ENCODE measurements around the gene SP3. TPM values are rescaled to one million over a fixed set of nuclear protein-coding genes. Genes with fewer than 3 reads are reported as not detected.
"Not testable (repeated sequence)": the region's sequence is repeated elsewhere in the genome, so short reads cannot be mapped to it uniquely, and the experiment has no call there.

The SP3 gene
- total RNA-seq, 1 donor from 2014 or later = 94.5 TPM

DNA sequence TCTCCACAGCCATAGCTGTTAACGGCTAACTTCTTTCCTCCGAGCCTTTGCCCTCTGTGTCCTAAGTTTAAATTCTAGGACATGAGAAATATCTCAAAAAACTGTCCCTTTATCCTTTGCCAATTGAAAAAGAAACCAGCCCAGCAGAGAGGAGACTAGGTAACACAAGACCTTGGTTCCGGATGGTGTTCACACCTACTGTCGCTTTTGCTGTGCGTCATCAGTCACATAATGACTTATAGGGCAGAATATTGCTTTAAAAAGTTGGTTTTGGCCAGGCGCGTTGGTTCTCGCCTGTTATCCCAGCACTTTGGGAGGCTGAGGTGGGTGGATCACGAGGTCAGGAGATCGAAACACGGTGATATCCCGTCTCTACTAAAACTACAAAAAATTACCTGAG lies 66.2 kb downstream of the SP3 start:
- peaks cover 6% of the 10 kb centered on the region for H3K9me3 Mint-ChIP-seq
- no peaks in the 10 kb centered on the region for H3K27me3 Mint-ChIP-seq
- TF ChIP-seq, protein P1, sequence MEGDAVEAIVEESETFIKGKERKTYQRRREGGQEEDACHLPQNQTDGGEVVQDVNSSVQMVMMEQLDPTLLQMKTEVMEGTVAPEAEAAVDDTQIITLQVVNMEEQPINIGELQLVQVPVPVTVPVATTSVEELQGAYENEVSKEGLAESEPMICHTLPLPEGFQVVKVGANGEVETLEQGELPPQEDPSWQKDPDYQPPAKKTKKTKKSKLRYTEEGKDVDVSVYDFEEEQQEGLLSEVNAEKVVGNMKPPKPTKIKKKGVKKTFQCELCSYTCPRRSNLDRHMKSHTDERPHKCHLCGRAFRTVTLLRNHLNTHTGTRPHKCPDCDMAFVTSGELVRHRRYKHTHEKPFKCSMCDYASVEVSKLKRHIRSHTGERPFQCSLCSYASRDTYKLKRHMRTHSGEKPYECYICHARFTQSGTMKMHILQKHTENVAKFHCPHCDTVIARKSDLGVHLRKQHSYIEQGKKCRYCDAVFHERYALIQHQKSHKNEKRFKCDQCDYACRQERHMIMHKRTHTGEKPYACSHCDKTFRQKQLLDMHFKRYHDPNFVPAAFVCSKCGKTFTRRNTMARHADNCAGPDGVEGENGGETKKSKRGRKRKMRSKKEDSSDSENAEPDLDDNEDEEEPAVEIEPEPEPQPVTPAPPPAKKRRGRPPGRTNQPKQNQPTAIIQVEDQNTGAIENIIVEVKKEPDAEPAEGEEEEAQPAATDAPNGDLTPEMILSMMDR (conservative IDR thresholded peaks at IDR 0.05) = no peak
- DNase-seq (ENCODE audit: extremely low spot score, unreplicated experiment) = no peak
- H3K27ac Mint-ChIP-seq = no peak overlapping the region
- no peaks in the 10 kb centered on the region for H3K36me3 Mint-ChIP-seq
- H3K4me3 Mint-ChIP-seq = no peak overlapping the region
- H3K4me1 Mint-ChIP-seq (ENCODE audit: unreplicated experiment) = peaks cover 6% of the 10 kb centered on the region

DNA sequence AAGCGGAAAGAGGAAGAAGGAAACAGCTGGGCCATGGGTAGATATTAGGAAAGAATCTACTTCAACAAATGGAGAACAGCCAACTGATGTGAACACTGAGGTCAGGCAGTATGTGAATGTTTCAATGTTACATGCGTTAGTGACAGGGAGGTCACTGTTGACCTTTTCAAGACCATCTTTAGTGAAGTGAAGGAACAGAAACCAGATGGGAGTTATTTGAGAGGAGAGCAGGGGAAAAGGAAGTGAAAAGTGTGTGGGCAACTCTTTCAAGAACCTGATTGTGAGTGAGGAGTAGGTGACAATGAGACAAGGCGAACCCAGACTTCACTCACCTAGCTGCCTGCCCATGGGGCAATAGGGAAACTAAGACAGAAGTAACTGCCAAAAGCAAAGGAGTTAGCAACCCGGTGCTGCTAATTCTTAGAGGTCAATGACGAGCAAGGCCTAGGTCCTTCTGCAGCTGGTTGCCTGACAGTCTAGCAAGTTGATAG lies 67.0 kb downstream of the SP3 start:
- DNase-seq (ENCODE audit: extremely low spot score, unreplicated experiment) = no peak
- Mint-ChIP-seq H3K4me1 (ENCODE audit: unreplicated experiment) (peaks cover 6% of the 10 kb centered on the region), H3K27me3 (no peaks in the 10 kb centered on the region), H3K27ac (no peak overlapping the region), H3K4me3 (no peak overlapping the region), H3K36me3 (no peaks in the 10 kb centered on the region), H3K9me3 (peaks cover 6% of the 10 kb centered on the region)
- TF ChIP-seq, protein P1 (conservative IDR thresholded peaks at IDR 0.05) = no peak

DNA sequence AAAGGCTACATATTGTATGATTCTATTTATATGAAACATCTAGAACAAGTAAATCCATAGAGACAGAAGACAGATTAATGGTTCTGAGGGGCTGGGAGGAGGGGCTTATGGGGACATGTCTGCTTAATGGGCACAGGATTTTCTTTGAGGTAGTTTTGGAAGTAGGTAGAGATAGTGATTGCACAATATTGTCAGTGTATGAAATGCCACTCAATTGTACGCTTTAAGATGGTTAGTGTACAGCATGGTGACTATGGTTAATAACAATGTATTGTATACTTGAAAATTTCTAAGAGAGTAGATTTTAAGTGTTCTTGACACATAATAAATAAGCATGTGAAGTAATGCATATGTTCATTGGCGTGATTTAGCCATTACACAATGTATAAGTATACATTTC lies 68.4 kb downstream of the SP3 start:
- DNase-seq (ENCODE audit: extremely low spot score, unreplicated experiment) = no peak

DNA sequence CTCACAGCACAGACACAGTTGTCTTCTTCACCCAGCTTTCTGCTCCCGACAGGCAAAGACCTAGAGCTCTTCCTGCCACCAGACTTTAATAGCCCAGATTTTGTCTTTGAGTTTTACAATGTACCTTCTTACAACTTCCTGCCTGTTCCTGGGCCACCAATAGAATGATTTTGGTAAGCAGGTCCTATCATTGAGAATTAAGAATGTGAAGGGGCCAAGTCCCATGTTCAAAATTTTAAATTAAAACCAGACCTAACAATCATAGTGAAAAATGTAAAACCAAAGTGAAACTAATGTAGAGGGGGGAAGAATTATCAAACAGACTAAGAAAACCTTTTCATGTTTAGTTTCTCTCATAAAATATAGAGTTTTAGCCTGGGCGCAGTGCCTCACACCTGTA lies 72.8 kb downstream of the SP3 start:
- TF ChIP-seq, protein P1 (conservative IDR thresholded peaks at IDR 0.05) = no peak
- peaks cover 4% of the 10 kb centered on the region for H3K9me3 Mint-ChIP-seq
- no peak for DNase-seq (ENCODE audit: extremely low spot score, unreplicated experiment)
- no peaks in the 10 kb centered on the region for H3K36me3 Mint-ChIP-seq
- H3K27ac Mint-ChIP-seq = no peak overlapping the region
- H3K4me3 Mint-ChIP-seq = no peak overlapping the region
- no peaks in the 10 kb centered on the region for H3K4me1 Mint-ChIP-seq (ENCODE audit: unreplicated experiment)
- H3K27me3 Mint-ChIP-seq = no peaks in the 10 kb centered on the region

More for the DNA sequence above, 68.4 kb downstream of the SP3 start:
- H3K4me1 Mint-ChIP-seq (ENCODE audit: unreplicated experiment) = peaks cover 6% of the 10 kb centered on the region
- TF ChIP-seq, protein P1 (conservative IDR thresholded peaks at IDR 0.05) = no peak
- H3K27me3 Mint-ChIP-seq = no peaks in the 10 kb centered on the region
- H3K36me3 Mint-ChIP-seq = no peaks in the 10 kb centered on the region
- H3K27ac Mint-ChIP-seq = no peak overlapping the region
- H3K9me3 Mint-ChIP-seq = peaks cover 6% of the 10 kb centered on the region
- no peak overlapping the region for H3K4me3 Mint-ChIP-seq

DNA sequence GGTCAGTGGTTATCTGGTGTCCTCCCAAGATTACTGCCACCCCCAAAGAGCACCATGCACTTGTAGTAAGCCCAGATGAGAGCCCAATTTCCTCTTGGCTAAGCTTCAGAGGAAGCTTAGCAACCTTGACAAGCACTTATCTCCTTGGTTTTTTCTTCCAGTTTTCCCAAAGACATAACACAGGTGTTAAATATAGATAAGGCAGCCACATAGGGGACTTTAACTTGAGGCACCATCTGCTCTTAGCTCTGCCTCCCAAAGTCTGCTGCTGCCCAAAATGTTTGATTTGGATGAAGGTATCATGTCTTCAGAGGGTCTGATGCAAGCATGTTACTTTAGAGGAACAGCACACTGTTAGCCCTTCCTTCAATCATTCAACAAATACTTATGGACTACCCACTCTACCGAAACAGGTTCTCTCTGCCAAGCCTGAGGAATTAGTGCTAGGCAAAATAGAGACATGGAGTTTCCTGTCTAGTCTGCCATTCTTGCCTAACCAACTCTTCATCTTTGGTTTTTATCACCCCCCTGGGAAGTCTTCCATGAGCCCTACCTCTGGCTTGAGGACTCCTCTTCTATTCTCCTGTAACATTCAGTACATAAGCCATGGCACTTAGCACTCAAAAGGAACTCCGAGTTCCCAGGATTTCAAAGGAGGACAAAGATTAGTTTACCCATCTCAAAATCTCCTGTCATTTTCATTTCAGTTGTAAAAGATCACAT lies 73.7 kb downstream of the SP3 start:
- no peaks in the 10 kb centered on the region for H3K27me3 Mint-ChIP-seq
- no peaks in the 10 kb centered on the region for H3K36me3 Mint-ChIP-seq
- DNase-seq (ENCODE audit: extremely low spot score, unreplicated experiment) = no peak
- H3K27ac Mint-ChIP-seq = no peak overlapping the region
- TF ChIP-seq, protein P1 (conservative IDR thresholded peaks at IDR 0.05) = no peak
- H3K4me1 Mint-ChIP-seq (ENCODE audit: unreplicated experiment) = no peaks in the 10 kb centered on the region
- peaks cover 4% of the 10 kb centered on the region for H3K9me3 Mint-ChIP-seq
- no peak overlapping the region for H3K4me3 Mint-ChIP-seq

DNA sequence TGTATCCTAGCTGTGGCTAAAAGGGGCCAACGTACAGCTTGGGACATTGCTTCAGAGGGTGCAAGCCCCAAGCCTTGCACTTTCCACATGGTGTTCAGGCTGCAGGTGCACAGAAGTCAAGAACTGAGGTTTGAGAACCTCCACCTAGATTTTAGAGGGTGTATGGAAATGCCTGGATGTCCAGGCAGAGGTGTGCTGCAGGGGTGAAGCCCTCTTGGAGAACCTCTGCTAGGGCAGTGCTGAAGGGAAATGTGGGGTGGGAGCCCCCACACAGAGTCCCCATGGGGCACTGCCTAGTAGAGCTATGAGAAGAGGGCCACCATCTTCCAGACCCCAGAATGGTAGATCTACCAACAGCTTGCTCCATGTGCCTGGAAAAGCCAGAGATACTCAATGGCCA lies 75.7 kb downstream of the SP3 start:
- not testable (repeated sequence) for H3K36me3 Mint-ChIP-seq; H3K4me1 Mint-ChIP-seq (ENCODE audit: unreplicated experiment); DNase-seq (ENCODE audit: extremely low spot score, unreplicated experiment); H3K27ac Mint-ChIP-seq; H3K9me3 Mint-ChIP-seq; H3K4me3 Mint-ChIP-seq; H3K27me3 Mint-ChIP-seq
